D341Med (cell line): ENCODE results near the gene ADK.

Experiments used
- DNase-seq: peaks from one replicate; pipeline ENCODE4 v3.0.0; 2012; ENCODE audit warnings: low spot score

The ADK gene

DNA sequence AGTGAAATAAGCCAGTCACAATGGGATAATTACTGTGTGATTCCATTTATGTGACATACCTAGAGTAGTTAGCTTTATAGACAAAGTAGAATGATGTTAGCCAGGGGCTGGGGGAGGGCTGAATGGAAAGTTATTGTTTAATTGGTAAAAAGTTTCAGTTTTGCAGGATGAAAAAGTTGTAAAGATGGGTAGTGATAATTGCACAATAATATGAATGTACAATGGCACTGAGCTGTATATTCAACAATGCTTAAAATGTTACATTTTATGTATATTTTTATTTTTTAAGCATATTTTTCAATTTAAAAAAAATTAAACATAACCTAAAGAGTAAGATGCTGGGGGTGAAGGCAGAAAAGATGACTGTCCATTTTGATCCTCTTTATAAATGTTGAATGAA lies 459.3 kb downstream of the ADK start:
- DNase-seq: no peak

- DNase-seq: no peak
Measured at GRCh38 chr10:74612195-74612594, 461.2 kb downstream of the ADK start.

DNA sequence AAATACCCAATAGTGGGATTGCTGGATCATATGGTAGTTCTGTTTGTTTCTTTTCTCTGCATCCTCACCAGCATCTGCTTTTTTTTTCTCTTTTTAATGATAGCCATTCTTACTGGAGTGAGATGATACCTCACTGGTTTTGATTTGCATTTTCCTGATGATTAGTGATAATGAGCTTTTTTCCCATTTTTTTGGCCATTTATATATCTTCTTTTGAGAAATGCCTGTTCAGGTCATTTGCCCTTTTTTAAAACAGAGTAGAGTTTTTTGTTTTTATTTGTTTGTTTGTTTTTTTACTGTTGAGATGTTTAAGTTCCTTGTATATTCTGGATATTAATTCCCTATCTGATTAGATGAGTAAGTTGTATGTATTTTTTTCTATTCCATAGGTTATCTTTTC lies 469.6 kb downstream of the ADK start:
- DNase-seq: no peak

DNA sequence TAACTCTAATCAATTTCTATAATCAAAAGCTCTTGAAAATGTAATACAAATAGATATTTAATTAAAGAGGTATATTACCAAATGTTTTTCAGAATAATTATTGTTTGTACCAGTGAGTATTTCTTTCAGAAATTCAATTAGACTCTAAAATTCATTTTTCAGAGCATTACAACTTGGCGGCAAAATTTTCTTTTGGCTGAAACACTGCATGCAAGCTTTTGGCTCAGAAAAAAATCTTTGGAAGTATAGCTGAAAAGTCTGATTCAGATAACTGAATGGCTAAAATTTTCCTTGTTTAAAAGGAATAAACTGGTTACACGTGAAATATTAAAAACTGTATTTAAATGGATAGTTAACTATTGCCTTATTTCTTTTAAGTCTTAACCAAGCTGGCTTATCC lies 472.8 kb downstream of the ADK start:
- DNase-seq: no peak

GRCh38 chr10:74624501-74624900 lies 473.5 kb downstream of the ADK start:
- no peak for DNase-seq

DNA sequence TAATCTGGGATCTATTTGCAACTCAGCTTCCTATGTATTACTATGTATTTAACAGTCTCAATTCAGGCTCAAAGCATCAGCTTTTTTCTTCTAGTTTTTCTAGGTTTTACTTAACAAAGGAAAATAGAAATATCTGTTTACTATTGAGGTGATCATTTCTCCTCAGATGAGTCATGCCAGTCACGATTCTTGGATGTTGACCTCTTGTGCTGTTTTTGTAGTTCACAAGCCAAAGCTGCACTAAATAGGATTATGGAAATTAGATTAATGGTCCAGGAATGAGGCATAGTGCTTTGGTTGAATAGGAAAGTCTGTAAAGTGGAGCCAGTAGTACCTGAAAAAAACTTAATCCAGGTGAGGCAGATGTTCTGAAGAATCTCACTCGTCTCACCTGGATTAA lies 477.1 kb downstream of the ADK start:
- no peak for DNase-seq

DNA sequence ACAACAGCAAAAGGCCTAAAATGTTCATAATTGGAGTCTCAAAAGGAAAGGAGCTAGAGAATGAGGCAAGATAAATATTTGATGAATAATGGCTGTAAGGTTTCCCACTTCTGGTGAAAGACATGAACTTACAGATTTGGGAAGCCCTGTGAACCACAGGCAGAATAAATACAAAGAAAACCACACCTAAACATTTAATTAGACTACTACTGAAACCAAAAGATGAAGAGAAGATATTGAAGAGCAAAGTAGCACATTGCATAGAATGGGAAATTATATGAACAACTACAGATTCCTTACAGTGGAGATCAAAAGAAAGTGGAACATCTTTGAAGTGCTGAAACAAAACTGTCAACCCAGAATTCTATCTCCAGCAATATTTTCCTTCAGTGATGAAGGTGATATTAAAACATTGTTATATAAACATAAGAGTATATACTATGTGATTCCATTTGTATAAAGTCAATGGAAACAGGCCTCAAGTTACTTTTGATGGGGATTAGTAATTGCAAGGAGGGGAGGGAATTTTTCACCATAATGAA lies 484.0 kb downstream of the ADK start:
- no peak for DNase-seq

DNA sequence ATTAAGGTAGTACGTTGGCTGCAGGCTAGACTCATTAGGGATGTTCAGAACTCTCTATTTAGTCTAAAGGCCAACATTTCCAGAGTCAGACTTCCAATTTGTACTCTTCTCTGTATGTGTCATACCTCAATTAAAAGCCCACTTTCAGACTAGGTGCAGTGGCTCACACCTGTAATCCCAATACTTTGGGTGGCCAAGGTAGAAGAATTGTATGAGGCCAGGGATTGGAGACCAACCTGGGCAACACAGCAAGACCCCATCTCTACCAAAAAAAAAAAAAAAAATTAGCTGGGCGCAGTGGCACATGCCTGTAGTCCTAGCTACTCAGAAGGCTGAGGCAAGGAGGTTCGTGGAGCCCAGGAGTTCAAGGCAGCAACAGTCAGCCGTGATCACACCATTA lies 484.6 kb downstream of the ADK start:
- no peak for DNase-seq

DNA sequence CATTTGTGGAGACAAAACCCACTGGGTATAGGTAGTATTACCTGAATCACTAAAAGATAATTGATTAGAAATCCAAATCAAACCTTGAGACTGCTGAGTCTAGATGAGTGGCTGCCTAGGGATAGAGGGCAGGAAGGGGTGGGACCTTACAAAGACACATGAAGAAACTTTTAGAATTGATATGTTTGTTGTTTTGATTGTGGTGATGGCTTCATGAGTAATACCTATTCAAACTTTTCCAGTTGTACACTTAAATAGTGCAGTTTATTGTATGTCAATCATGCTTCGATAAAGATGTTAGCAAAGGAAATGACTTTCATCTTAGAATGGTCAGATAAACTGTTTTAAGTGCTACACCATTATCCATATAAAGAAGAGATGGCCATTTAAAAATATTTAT lies 486.7 kb downstream of the ADK start:
- DNase-seq: no peak

DNA sequence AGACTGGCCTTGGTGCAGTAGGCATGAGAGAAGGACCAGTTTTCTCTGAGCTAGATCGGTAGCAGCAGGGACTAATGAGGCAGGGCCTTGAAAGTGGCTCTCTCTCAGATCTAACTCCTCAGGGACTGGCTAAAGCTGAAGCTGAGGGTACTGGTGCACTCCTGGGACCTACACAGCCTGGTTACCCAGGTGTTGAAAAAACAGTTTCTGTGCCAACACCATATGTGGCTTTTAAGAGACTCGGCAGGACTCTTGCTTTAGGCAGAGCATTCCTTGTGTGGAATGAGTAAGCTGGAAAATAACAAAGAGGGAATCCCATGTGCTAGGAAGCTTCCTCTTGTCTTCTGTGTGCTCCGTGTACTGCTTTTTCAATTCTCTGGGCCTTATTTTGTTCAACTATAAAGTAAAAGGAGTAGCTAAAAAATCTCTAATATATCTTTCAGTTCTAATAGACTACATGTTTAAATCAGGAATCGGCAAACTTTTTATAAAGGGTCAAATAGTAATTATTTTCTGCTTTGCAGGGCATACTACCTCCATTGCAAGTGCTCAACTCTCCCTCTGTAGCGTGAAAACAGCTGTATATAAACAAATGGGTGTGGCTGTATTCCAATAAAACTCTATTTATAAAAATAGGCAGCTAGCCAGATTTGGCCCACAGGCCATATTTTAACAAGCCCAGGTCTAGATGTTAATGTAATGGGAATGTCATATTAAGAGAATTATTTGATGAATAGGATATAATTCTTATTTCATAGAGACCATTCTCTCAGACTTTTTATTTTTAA lies 489.3 kb downstream of the ADK start:
- peak; percentile 67 for DNase-seq

DNA sequence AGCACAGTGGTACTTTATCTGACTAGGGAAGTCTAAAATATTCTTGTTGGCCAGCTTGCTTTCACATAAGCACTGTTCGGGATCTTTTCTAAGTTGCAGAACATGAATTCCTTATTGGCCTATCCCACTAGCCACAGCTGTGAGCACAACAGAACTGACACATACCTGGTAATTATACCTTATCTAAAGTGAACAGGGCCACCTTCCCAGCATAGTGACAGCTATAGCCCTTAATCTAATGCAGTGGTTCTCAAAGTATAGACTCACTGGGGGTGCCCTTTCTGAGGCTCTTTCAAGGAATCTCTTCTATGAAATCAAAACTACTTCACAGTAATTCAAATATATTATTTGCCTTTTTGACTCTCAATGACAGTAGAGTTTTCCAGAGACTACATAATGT lies 490.6 kb downstream of the ADK start:
- no peak for DNase-seq

DNA sequence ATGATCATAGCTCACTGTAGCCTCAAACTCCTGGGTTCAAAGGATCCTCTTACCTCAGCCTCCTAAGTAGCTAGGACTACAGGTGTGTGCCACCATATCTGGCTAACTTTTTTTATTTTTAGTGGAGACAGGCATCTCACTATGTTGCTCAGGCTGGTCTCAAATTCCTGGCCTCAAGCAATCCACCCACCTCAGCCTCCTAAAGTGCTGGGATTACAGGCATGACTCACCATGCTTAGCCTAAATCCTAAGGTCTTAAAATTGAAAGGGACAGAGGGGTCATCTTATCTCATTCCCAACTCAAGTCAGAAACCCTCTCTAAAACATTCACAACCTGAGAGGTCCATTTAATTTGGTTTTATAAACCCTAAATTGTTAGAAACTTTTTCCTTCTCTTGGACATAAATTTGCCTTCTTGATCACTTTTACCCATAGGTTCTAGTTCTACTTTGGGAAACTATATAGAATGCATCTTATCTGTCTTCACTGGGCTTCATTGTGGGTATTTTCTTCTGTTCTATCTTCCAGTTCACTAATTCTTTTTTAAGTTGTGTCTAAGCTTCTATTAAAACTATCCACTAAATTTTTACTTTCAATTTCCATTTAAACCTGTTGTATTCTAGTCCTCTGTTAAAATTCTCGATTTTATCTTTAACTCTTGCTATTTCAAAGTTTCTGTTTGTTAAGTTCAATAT lies 492.0 kb downstream of the ADK start:
- no peak for DNase-seq

DNA sequence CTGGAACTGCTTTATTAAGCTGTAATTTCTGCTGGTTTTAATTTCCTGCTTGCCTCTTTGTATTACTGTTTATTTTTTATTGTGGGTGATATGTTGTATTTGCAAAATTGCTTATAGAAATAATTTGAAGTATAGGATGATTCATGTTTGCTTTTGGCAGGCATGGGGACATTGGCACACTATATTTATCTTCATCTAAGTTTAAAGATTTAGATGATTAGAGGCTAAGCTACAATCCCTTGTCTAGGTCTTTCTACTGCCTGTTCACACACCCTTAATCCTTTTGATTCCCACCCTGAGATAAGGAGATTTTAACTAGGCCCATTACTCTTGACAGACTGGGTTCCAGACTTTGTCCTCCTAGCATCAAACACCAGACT lies 492.6 kb downstream of the ADK start:
- DNase-seq: peak; percentile 33

- no peak for DNase-seq
Measured at GRCh38 chr10:74644738-74645137, 493.7 kb downstream of the ADK start.

GRCh38 chr10:74645692-74646091 lies 494.7 kb downstream of the ADK start:
- DNase-seq: no peak

DNA sequence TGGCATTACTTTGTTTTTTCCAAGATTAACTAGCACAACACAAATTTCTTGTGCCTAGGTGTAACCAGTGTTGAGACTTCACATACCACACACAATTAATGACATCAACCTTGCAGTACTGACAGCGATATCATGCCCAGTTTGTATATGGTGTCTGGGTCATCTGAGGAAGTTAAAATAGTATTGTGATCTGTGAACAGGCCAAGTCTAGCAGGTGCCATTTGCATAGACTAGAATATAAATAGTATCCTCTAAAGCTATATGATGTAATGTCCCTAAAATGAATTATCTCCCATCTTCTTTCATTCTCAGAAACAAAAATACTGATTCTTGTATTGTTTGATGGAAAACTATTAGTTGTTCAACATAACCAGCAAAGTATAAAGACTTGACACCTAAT lies 499.6 kb downstream of the ADK start:
- DNase-seq: no peak

- DNase-seq: no peak
Measured at GRCh38 chr10:74651565-74651964, 500.5 kb downstream of the ADK start.

DNA sequence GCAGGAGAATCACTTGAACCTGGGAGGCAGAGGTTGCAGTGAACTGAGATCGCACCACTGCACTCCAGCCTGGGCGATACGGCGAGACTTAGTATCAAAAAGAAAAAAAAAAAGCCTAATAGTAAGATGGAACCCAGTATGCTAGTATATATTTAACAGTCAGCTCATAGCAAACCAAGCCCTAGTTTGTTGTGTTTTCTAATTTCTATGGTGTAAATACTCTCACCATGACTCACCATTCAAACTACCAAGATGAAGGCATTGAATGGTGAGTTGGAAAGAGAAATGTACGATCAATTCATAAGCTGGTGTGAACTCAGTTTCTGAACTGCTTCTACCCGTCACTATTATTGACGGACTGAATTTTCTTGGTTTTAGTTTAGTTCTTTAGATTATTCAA lies 501.6 kb downstream of the ADK start:
- DNase-seq: no peak

GRCh38 chr10:74658511-74658910 lies 507.5 kb downstream of the ADK start:
- DNase-seq: no peak

GRCh38 chr10:74662635-74663034 lies 511.6 kb downstream of the ADK start:
- DNase-seq: no peak

DNA sequence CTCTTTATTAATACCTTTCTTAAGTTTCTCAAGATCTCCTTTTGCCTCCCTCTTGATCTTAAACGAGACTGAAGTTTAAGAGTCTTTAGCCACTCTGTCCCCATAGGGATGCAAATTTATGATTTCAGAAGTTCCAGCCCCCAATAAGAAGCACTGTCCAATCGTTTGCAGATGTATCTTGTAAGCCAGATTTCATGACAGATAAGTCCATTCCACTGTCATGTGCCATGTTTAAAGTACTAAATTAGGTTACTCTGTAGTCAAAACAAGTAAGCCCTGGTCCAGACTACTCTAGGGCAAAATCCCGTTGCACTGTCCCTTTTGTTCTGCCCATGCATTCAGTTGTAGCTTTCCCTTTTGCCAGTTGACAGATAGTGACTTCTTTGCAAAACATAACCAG lies 518.2 kb downstream of the ADK start:
- DNase-seq: no peak

DNA sequence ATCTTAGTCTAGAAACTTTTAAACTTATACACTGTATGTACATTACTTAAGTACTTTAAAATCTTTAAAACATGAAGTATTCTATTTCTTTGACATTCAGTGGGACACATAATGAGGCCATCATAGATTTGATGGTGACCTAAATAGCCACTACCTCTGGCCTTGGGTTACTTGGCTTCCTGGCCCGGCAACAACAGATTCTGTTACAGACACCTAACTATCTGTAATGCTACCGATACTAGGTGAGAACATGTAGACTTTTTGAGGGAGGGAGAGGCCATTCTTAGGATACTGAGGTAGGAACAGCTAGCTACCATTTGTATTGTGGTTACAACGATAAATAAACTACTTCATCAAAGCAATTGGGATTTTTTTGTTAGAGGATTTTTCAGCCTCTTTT lies 520.7 kb downstream of the ADK start:
- no peak for DNase-seq

GRCh38 chr10:74672430-74673165 lies 521.6 kb downstream of the ADK start:
- DNase-seq: no peak
